HEK293 (cell line): ENCODE data around the gene HOTAIR.

Experiments used
- KLF10 ChIP-seq: fragments of 450-650 bp; IDR thresholded peaks from 2 replicates; pipeline ENCODE4 v1.5.1; 2018; ENCODE audit warnings: missing biosample characterization, mild to moderate bottlenecking, missing genetic modification characterization
- KLF7 ChIP-seq: fragments of 450-650 bp; formaldehyde crosslinking; IDR thresholded peaks from 2 replicates; pipeline ENCODE4 v1.5.1; 2016; ENCODE audit warnings: missing biosample characterization, missing genetic modification characterization, borderline replicate concordance
- KLF9 ChIP-seq: fragments of 450-650 bp; formaldehyde crosslinking; IDR thresholded peaks from 2 replicates; pipeline ENCODE4 v1.5.1; 2016; ENCODE audit warnings: missing biosample characterization, missing genetic modification characterization, low read depth
- MEIS1 ChIP-seq: sonication (generic); formaldehyde crosslinking; IDR thresholded peaks from 2 replicates; pipeline ENCODE4 v1.8.1; 2022; ENCODE audit warnings: missing genetic modification reagents, mild to moderate bottlenecking, borderline replicate concordance
- ZBTB8A ChIP-seq: fragments of 450-650 bp; formaldehyde crosslinking; IDR thresholded peaks from 2 replicates; pipeline ENCODE4 v1.5.1; 2016; ENCODE audit warnings: missing biosample characterization, missing genetic modification characterization
- ZEB2 ChIP-seq: fragments of 450-650 bp; formaldehyde crosslinking; IDR thresholded peaks from 2 replicates; pipeline ENCODE4 v1.5.1; 2016; ENCODE audit warnings: missing biosample characterization, missing genetic modification characterization
- ZFHX2 ChIP-seq: fragments of 450-650 bp; formaldehyde crosslinking; conservative IDR thresholded peaks from 2 replicates; pipeline ENCODE4 v1.5.1; 2016; ENCODE audit warnings: missing biosample characterization, missing genetic modification characterization
- ZFP69B ChIP-seq: fragments of 450-650 bp; formaldehyde crosslinking; IDR thresholded peaks from 2 replicates; pipeline ENCODE4 v1.5.1; 2016; ENCODE audit warnings: missing biosample characterization, missing genetic modification characterization
- ZNF133 ChIP-seq: fragments of 450-650 bp; formaldehyde crosslinking; IDR thresholded peaks from 2 replicates; pipeline ENCODE4 v1.5.1; 2016; ENCODE audit warnings: missing biosample characterization, missing genetic modification characterization
- ZNF223 ChIP-seq: fragments of 450-650 bp; formaldehyde crosslinking; IDR thresholded peaks from 2 replicates; pipeline ENCODE4 v1.5.1; 2016; ENCODE audit warnings: missing biosample characterization, missing genetic modification characterization
- ZNF24 ChIP-seq: fragments of 450-650 bp; formaldehyde crosslinking; IDR thresholded peaks from 2 replicates; pipeline ENCODE4 v1.5.1; 2016; ENCODE audit warnings: missing biosample characterization, missing genetic modification characterization
- ZNF366 ChIP-seq: fragments of 450-650 bp; formaldehyde crosslinking; conservative IDR thresholded peaks from 2 replicates; pipeline ENCODE4 v1.5.1; 2016; ENCODE audit warnings: missing biosample characterization, missing genetic modification characterization
- ZNF391 ChIP-seq: fragments of 450-650 bp; formaldehyde crosslinking; IDR thresholded peaks from 2 replicates; pipeline ENCODE4 v1.5.1; 2016; ENCODE audit warnings: low read depth, missing biosample characterization, missing genetic modification characterization, borderline replicate concordance
- ZNF404 ChIP-seq: fragments of 450-650 bp; formaldehyde crosslinking; IDR thresholded peaks from 2 replicates; pipeline ENCODE4 v1.5.1; 2017; ENCODE audit warnings: missing biosample characterization, missing genetic modification characterization
- ZNF514 ChIP-seq: fragments of 450-650 bp; formaldehyde crosslinking; IDR thresholded peaks from 2 replicates; pipeline ENCODE4 v1.5.1; 2016; ENCODE audit warnings: missing biosample characterization, missing genetic modification characterization
- ZNF596 ChIP-seq: fragments of 450-650 bp; IDR thresholded peaks from 2 replicates; pipeline ENCODE4 v1.5.0; 2018; ENCODE audit warnings: missing biosample characterization, mild to moderate bottlenecking, missing genetic modification characterization, moderate library complexity
- ZNF623 ChIP-seq: fragments of 450-650 bp; formaldehyde crosslinking; IDR thresholded peaks from 2 replicates; pipeline ENCODE4 v1.5.1; 2016; ENCODE audit warnings: missing biosample characterization, missing genetic modification characterization
- ZNF660 ChIP-seq: fragments of 450-650 bp; IDR thresholded peaks from 2 replicates; pipeline ENCODE4 v1.5.1; 2018; ENCODE audit warnings: missing biosample characterization, mild to moderate bottlenecking, missing genetic modification characterization
- ZNF701 ChIP-seq: fragments of 450-650 bp; formaldehyde crosslinking; IDR thresholded peaks from 2 replicates; pipeline ENCODE4 v1.5.1; 2016; ENCODE audit warnings: missing biosample characterization, missing genetic modification characterization
- ZNF76 ChIP-seq: fragments of 450-650 bp; formaldehyde crosslinking; IDR thresholded peaks from 2 replicates; pipeline ENCODE4; 2016; ENCODE audit warnings: low read depth, missing biosample characterization, missing genetic modification characterization, borderline replicate concordance
- TF ChIP-seq, protein P1 (sequence below): fragments of 450-650 bp; formaldehyde crosslinking; IDR thresholded peaks from 2 replicates; pipeline ENCODE4 v1.5.1; 2016; ENCODE audit warnings: missing biosample characterization, missing genetic modification characterization
- TF ChIP-seq, protein P2 (sequence below): fragments of 450-650 bp; formaldehyde crosslinking; IDR thresholded peaks from 2 replicates; pipeline ENCODE4 v1.5.1; 2016; ENCODE audit warnings: missing biosample characterization, missing genetic modification characterization
- TF ChIP-seq, protein P3 (sequence below): sonication (generic); formaldehyde crosslinking; IDR thresholded peaks from 2 replicates; pipeline ENCODE4 v1.8.1; 2022; ENCODE audit warnings: mild to moderate bottlenecking, moderate library complexity, missing genetic modification reagents
- TF ChIP-seq, protein P4 (sequence below): fragments of 450-650 bp; formaldehyde crosslinking; IDR thresholded peaks from 2 replicates; pipeline ENCODE4 v1.5.1; 2016; ENCODE audit warnings: missing biosample characterization, missing genetic modification characterization
- TF ChIP-seq, protein P5 (sequence below): fragments of 450-650 bp; formaldehyde crosslinking; conservative IDR thresholded peaks from 2 replicates; pipeline ENCODE4 v1.5.1; 2016; ENCODE audit warnings: low read depth, missing biosample characterization, missing genetic modification characterization
- TF ChIP-seq, protein P6 (sequence below): fragments of 450-650 bp; formaldehyde crosslinking; IDR thresholded peaks from 2 replicates; pipeline ENCODE4 v1.5.1; 2016; ENCODE audit warnings: missing biosample characterization, missing genetic modification characterization

Gene HOTAIR

DNA sequence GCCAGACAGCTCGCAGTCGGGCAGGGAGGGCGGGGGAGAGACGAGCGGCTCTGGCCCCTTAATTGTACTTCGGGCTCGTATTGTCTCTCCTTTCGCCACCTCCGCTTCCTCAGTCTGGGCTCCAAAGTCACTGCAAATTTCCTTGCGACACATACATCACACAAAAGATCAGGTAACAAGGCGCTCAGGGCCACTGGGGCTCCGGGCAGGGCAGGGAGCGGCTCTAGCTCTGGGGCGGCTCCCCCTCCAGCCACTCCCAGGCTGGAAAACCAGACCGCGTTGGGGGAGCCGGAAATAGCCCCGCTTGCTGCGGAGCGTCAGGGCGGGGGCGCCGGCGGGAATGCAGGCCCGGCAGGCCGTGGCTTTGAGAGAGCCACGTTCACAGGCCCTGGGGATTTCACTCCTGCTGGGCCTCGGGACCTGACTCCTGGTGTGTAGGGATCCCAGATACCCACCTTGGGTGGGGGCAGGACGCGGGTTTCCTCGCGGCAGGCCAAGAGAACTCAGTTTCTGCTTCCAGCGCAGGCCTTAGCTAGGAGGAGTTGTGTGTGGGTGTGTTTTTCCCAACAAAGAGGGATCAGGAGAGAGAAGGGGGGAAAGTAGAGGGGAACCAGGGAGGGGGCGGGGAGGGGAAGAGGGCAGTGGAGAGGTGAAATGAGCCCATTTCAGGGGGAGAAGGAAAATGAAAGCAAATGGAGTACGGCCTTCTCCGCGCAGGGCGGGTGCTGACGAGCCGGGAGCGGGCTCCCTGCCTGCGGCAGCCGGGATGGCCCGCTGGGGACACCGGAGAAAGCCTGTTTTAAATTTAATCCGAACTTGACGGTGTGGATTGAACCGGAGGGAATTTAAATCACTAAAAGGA lies 20.9 kb upstream of the HOTAIR start (continued):
- peak; percentile 69 for TF ChIP-seq ZNF76 (tag by site-specific recombination)
- TF ChIP-seq ZNF24 (tag by site-specific recombination): peak; percentile 44; the same call in 1 of the 2 replicates
- no peak for TF ChIP-seq ZNF623
- peak; percentile 35; the same call in 1 of the 2 replicates for TF ChIP-seq ZFP69B (tag by site-specific recombination)
- TF ChIP-seq, protein P1, sequence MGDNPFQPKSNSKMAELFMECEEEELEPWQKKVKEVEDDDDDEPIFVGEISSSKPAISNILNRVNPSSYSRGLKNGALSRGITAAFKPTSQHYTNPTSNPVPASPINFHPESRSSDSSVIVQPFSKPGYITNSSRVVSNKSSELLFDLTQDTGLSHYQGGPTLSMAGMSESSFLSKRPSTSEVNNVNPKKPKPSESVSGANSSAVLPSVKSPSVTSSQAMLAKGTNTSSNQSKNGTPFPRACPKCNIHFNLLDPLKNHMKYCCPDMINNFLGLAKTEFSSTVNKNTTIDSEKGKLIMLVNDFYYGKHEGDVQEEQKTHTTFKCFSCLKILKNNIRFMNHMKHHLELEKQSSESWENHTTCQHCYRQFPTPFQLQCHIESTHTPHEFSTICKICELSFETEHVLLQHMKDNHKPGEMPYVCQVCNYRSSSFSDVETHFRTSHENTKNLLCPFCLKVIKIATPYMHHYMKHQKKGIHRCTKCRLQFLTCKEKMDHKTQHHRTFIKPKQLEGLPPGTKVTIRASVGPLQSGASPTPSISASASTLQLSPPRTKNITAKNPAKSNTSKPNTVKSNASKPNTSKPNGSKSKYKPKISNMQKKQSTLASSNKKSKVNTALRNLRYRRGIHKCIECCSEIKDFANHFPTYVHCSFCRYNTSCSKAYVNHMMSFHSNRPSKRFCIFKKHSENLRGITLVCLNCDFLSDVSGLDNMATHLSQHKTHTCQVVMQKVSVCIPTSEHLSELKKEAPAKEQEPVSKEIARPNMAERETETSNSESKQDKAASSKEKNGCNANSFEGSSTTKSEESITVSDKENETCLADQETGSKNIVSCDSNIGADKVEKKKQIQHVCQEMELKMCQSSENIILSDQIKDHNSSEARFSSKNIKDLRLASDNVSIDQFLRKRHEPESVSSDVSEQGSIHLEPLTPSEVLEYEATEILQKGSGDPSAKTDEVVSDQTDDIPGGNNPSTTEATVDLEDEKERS (tag by site-specific recombination): no peak
- no peak for TF ChIP-seq ZNF404 (tag by site-specific recombination)
- TF ChIP-seq ZNF596 (tag by site-specific recombination): peak; percentile 33; the same call in 1 of the 2 replicates
- TF ChIP-seq, protein P2, sequence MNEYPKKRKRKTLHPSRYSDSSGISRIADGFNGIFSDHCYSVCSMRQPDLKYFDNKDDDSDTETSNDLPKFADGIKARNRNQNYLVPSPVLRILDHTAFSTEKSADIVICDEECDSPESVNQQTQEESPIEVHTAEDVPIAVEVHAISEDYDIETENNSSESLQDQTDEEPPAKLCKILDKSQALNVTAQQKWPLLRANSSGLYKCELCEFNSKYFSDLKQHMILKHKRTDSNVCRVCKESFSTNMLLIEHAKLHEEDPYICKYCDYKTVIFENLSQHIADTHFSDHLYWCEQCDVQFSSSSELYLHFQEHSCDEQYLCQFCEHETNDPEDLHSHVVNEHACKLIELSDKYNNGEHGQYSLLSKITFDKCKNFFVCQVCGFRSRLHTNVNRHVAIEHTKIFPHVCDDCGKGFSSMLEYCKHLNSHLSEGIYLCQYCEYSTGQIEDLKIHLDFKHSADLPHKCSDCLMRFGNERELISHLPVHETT (tag by site-specific recombination): 0 out of 2 replicates have a peak, but pooled peaks have one; percentile 73
- TF ChIP-seq, protein P3, sequence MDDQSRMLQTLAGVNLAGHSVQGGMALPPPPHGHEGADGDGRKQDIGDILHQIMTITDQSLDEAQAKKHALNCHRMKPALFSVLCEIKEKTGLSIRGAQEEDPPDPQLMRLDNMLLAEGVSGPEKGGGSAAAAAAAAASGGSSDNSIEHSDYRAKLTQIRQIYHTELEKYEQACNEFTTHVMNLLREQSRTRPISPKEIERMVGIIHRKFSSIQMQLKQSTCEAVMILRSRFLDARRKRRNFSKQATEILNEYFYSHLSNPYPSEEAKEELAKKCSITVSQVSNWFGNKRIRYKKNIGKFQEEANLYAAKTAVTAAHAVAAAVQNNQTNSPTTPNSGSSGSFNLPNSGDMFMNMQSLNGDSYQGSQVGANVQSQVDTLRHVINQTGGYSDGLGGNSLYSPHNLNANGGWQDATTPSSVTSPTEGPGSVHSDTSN (CRISPR knock-in tag): peak; percentile 50
- peak; percentile 69 for TF ChIP-seq ZEB2 (tag by site-specific recombination)
- TF ChIP-seq MEIS1: no peak
- TF ChIP-seq, protein P4, sequence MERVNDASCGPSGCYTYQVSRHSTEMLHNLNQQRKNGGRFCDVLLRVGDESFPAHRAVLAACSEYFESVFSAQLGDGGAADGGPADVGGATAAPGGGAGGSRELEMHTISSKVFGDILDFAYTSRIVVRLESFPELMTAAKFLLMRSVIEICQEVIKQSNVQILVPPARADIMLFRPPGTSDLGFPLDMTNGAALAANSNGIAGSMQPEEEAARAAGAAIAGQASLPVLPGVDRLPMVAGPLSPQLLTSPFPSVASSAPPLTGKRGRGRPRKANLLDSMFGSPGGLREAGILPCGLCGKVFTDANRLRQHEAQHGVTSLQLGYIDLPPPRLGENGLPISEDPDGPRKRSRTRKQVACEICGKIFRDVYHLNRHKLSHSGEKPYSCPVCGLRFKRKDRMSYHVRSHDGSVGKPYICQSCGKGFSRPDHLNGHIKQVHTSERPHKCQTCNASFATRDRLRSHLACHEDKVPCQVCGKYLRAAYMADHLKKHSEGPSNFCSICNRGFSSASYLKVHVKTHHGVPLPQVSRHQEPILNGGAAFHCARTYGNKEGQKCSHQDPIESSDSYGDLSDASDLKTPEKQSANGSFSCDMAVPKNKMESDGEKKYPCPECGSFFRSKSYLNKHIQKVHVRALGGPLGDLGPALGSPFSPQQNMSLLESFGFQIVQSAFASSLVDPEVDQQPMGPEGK (tag by site-specific recombination): peak; percentile 99
- TF ChIP-seq ZNF391: peak; percentile 35; the same call in 1 of the 2 replicates
- no peak for TF ChIP-seq ZNF133
- TF ChIP-seq, protein P5, sequence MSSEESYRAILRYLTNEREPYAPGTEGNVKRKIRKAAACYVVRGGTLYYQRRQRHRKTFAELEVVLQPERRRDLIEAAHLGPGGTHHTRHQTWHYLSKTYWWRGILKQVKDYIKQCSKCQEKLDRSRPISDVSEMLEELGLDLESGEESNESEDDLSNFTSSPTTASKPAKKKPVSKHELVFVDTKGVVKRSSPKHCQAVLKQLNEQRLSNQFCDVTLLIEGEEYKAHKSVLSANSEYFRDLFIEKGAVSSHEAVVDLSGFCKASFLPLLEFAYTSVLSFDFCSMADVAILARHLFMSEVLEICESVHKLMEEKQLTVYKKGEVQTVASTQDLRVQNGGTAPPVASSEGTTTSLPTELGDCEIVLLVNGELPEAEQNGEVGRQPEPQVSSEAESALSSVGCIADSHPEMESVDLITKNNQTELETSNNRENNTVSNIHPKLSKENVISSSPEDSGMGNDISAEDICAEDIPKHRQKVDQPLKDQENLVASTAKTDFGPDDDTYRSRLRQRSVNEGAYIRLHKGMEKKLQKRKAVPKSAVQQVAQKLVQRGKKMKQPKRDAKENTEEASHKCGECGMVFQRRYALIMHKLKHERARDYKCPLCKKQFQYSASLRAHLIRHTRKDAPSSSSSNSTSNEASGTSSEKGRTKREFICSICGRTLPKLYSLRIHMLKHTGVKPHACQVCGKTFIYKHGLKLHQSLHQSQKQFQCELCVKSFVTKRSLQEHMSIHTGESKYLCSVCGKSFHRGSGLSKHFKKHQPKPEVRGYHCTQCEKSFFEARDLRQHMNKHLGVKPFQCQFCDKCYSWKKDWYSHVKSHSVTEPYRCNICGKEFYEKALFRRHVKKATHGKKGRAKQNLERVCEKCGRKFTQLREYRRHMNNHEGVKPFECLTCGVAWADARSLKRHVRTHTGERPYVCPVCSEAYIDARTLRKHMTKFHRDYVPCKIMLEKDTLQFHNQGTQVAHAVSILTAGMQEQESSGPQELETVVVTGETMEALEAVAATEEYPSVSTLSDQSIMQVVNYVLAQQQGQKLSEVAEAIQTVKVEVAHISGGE (tag by site-specific recombination): peak; percentile 88
- TF ChIP-seq ZNF366 (tag by site-specific recombination): peak; percentile 47
- TF ChIP-seq ZNF701 (tag by site-specific recombination): peak; percentile 55; the same call in 1 of the 2 replicates
- no peak for TF ChIP-seq ZNF514 (tag by site-specific recombination)
- TF ChIP-seq ZFHX2 (tag by site-specific recombination): peak; percentile 92
- TF ChIP-seq ZBTB8A (tag by site-specific recombination): peak; percentile 96
- TF ChIP-seq, protein P6, sequence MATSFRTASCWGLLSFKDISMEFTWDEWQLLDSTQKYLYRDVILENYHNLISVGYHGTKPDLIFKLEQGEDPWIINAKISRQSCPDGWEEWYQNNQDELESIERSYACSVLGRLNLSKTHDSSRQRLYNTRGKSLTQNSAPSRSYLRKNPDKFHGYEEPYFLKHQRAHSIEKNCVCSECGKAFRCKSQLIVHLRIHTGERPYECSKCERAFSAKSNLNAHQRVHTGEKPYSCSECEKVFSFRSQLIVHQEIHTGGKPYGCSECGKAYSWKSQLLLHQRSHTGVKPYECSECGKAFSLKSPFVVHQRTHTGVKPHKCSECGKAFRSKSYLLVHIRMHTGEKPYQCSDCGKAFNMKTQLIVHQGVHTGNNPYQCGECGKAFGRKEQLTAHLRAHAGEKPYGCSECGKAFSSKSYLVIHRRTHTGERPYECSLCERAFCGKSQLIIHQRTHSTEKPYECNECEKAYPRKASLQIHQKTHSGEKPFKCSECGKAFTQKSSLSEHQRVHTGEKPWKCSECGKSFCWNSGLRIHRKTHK (tag by site-specific recombination): no peak
- TF ChIP-seq KLF7: peak; percentile 97
- peak; percentile 79 for TF ChIP-seq KLF10
- TF ChIP-seq ZNF660: peak; percentile 81
- TF ChIP-seq ZNF223 (tag by site-specific recombination): peak; percentile 63; the same call in 1 of the 2 replicates
- TF ChIP-seq KLF9 (tag by site-specific recombination): peak; percentile 44
